HepG2 (cell line): ENCODE measurements around the gene MBD2. TPM values are rescaled to one million over a fixed set of nuclear protein-coding genes. Genes with fewer than 3 reads are reported as not detected.
A peak's percentile ranks its signal among the peaks of the same experiment; 100 is the strongest.

Experiments
- MBD4 ChIP-seq: IDR thresholded peaks from 2 replicates; pipeline ENCODE4 v1.6.1; 2012; ENCODE audit warnings: low read length, inconsistent platforms, borderline replicate concordance
- MEIS2 ChIP-seq: sonication (generic); formaldehyde crosslinking; IDR thresholded peaks from 2 replicates; pipeline ENCODE4 v1.9.0; 2021; ENCODE audit warnings: mild to moderate bottlenecking, missing genetic modification reagents
- MLLT10 ChIP-seq: sonication (generic); formaldehyde crosslinking; IDR thresholded peaks from 2 replicates; pipeline ENCODE4 v1.4.0; 2020; ENCODE audit warnings: missing genetic modification reagents
- NR2F6 ChIP-seq, 2 experiments: IDR thresholded peaks; 2 replicates each; pipeline ENCODE4 v1.6.1; 2016; ENCODE audit warnings: antibody characterized with exemption in 1 of 2, mild to moderate bottlenecking in 1 of 2
- RARA ChIP-seq: IDR thresholded peaks from 2 replicates; pipeline ENCODE4 v1.6.1; 2016; ENCODE audit warnings: missing genetic modification reagents, missing compliant biosample characterization
- SALL1 ChIP-seq: sonication (generic); formaldehyde crosslinking; IDR thresholded peaks from 2 replicates; pipeline ENCODE4 v1.8.0; 2022; ENCODE audit warnings: mild to moderate bottlenecking, missing genetic modification reagents
- SAP130 ChIP-seq: IDR thresholded peaks from 2 replicates; pipeline ENCODE4 v1.6.1; 2016; ENCODE audit warnings: low read depth
- TBL1XR1 ChIP-seq: fragments of 150-350 bp; IDR thresholded peaks from 2 replicates; pipeline ENCODE4 v1.6.1; 2014; ENCODE audit warnings: borderline replicate concordance, low read length; ENCODE audit not compliant: partially characterized antibody
- polyA plus RNA-seq, 8 experiments: library from polyadenylated mRNA; depleted of rRNA in 3 of 8; stranded (reverse) in 7 of 8; unstranded in 1 of 8; fragments of >200 nt; fragmentation: Illumina TruSeq in 4 of 8; extraction: Trizol in 4 of 8; gene quantifications; 2 replicates each; pipeline versions ENCODE4 v1.2.1 to v1.2.3, GENCODE V29; 2011 to 2016; ENCODE audit warnings: low read depth in 4 of 8, missing spikeins in 1 of 8, mixed read lengths in 1 of 8; ENCODE audit not compliant: insufficient read depth in 1 of 8
- total RNA-seq, 5 experiments: library from RNA; depleted of rRNA; stranded (reverse); fragments of >200 nt; fragmentation: Illumina TruSeq; extraction: Trizol; gene quantifications; 2 replicates each; pipeline ENCODE4 v1.2.3, GENCODE V29; 2016; ENCODE audit warnings: low read depth in 1 of 5
- TF ChIP-seq, protein P1 (sequence below), 2 experiments: fragments of 450-650 bp in 1 of 2; sonication (generic) in 1 of 2; formaldehyde crosslinking in 1 of 2; IDR thresholded peaks; 2 replicates each; pipeline versions ENCODE4 v1.6.1 to v1.8.0; 2016 to 2022; ENCODE audit warnings: antibody characterized with exemption in 1 of 2, mild to moderate bottlenecking in 1 of 2, missing genetic modification reagents in 1 of 2
- TF ChIP-seq, protein P2 (sequence below): sonication (generic); formaldehyde crosslinking; IDR thresholded peaks from 2 replicates; pipeline ENCODE4 v1.5.1; 2020; ENCODE audit warnings: mild to moderate bottlenecking, missing genetic modification reagents, moderate library complexity
- TF ChIP-seq, protein P3 (sequence below): sonication (generic); formaldehyde crosslinking; IDR thresholded peaks from 2 replicates; pipeline ENCODE4 v1.4.0; 2020; ENCODE audit warnings: mild to moderate bottlenecking, missing genetic modification reagents
- TF ChIP-seq, protein P4 (sequence below): sonication (generic); formaldehyde crosslinking; IDR thresholded peaks from 2 replicates; pipeline ENCODE4 v1.4.0; 2020; ENCODE audit warnings: mild to moderate bottlenecking, low read depth, missing genetic modification reagents
- TF ChIP-seq, protein P5 (sequence below): sonication (generic); formaldehyde crosslinking; IDR thresholded peaks from 2 replicates; pipeline ENCODE4 v1.4.0; 2020; ENCODE audit warnings: missing genetic modification reagents

MBD2 gene
- total and polyA plus RNA-seq, 2 of the 13 experiments (the other 11 are each of a cell fraction or from before 2014, with no cell fraction given), result 19.1 to 38.5 TPM

DNA sequence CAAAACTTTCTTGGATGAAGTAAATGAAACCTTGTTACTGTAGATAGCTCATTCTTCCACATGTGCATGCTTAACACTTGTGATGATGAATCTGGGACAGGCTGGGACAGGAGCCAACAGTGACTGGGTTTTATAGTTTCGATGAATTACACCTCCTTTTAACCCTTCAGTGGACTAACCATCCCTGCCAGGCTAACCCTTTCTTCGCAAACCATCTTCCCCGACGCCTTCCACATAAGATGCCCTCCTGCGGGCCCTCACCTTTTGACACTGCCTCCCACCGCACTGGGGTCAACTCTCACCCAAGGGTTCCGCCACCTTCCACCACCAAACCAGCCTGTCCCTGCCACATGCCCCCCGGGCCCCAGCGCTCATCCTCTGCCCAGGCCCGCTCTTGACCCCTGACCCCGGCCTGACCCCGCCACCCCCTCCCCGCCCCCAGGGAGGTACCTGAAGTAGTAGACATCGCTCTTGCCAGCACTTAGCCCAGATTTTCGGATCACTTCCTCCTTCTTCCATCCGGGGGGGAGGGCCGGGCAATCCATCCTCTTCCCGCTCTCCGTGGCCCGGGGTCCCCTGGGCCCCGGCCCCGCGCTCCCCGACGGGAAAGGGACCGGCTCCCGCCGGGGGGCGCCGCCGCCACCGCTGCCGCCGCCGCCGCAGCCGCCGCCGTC lies 764 bp downstream of the MBD2 start (continued):
- TF ChIP-seq, protein P1, sequence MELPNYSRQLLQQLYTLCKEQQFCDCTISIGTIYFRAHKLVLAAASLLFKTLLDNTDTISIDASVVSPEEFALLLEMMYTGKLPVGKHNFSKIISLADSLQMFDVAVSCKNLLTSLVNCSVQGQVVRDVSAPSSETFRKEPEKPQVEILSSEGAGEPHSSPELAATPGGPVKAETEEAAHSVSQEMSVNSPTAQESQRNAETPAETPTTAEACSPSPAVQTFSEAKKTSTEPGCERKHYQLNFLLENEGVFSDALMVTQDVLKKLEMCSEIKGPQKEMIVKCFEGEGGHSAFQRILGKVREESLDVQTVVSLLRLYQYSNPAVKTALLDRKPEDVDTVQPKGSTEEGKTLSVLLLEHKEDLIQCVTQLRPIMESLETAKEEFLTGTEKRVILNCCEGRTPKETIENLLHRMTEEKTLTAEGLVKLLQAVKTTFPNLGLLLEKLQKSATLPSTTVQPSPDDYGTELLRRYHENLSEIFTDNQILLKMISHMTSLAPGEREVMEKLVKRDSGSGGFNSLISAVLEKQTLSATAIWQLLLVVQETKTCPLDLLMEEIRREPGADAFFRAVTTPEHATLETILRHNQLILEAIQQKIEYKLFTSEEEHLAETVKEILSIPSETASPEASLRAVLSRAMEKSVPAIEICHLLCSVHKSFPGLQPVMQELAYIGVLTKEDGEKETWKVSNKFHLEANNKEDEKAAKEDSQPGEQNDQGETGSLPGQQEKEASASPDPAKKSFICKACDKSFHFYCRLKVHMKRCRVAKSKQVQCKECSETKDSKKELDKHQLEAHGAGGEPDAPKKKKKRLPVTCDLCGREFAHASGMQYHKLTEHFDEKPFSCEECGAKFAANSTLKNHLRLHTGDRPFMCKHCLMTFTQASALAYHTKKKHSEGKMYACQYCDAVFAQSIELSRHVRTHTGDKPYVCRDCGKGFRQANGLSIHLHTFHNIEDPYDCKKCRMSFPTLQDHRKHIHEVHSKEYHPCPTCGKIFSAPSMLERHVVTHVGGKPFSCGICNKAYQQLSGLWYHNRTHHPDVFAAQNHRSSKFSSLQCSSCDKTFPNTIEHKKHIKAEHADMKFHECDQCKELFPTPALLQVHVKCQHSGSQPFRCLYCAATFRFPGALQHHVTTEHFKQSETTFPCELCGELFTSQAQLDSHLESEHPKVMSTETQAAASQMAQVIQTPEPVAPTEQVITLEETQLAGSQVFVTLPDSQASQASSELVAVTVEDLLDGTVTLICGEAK (IDR thresholded peaks at IDR 0.05), result no peak
- TF ChIP-seq, protein P1 (CRISPR knock-in tag; IDR thresholded peaks at IDR 0.05), result no peak
- TF ChIP-seq TBL1XR1, result no peak
- no peak for TF ChIP-seq MLLT10 (CRISPR knock-in tag)
- no peak for TF ChIP-seq MEIS2 (CRISPR knock-in tag)
- TF ChIP-seq RARA (CRISPR knock-in tag), result peak; percentile 61
- TF ChIP-seq, protein P2, sequence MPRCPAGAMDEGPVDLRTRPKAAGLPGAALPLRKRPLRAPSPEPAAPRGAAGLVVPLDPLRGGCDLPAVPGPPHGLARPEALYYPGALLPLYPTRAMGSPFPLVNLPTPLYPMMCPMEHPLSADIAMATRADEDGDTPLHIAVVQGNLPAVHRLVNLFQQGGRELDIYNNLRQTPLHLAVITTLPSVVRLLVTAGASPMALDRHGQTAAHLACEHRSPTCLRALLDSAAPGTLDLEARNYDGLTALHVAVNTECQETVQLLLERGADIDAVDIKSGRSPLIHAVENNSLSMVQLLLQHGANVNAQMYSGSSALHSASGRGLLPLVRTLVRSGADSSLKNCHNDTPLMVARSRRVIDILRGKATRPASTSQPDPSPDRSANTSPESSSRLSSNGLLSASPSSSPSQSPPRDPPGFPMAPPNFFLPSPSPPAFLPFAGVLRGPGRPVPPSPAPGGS, result no peak
- 0 out of 2 replicates have a peak, but pooled peaks have one; percentile 6 for TF ChIP-seq SAP130 (CRISPR knock-in tag)
- no peak for TF ChIP-seq MBD4
- TF ChIP-seq NR2F6 (IDR thresholded peaks at IDR 0.05), result peak; percentile 47; the same call in 1 of the 2 replicates
- peak; percentile 59; the same call in 1 of the 2 replicates for TF ChIP-seq NR2F6 (CRISPR knock-in tag; IDR thresholded peaks at IDR 0.05)
- TF ChIP-seq, protein P3, sequence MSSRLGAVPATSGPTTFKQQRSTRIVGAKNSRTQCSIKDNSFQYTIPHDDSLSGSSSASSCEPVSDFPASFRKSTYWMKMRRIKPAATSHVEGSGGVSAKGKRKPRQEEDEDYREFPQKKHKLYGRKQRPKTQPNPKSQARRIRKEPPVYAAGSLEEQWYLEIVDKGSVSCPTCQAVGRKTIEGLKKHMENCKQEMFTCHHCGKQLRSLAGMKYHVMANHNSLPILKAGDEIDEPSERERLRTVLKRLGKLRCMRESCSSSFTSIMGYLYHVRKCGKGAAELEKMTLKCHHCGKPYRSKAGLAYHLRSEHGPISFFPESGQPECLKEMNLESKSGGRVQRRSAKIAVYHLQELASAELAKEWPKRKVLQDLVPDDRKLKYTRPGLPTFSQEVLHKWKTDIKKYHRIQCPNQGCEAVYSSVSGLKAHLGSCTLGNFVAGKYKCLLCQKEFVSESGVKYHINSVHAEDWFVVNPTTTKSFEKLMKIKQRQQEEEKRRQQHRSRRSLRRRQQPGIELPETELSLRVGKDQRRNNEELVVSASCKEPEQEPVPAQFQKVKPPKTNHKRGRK (CRISPR knock-in tag), result no peak
- TF ChIP-seq SALL1 (CRISPR knock-in tag), result no peak
- TF ChIP-seq, protein P4, sequence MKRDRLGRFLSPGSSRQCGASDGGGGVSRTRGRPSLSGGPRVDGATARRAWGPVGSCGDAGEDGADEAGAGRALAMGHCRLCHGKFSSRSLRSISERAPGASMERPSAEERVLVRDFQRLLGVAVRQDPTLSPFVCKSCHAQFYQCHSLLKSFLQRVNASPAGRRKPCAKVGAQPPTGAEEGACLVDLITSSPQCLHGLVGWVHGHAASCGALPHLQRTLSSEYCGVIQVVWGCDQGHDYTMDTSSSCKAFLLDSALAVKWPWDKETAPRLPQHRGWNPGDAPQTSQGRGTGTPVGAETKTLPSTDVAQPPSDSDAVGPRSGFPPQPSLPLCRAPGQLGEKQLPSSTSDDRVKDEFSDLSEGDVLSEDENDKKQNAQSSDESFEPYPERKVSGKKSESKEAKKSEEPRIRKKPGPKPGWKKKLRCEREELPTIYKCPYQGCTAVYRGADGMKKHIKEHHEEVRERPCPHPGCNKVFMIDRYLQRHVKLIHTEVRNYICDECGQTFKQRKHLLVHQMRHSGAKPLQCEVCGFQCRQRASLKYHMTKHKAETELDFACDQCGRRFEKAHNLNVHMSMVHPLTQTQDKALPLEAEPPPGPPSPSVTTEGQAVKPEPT (CRISPR knock-in tag), result no peak
- TF ChIP-seq, protein P5, sequence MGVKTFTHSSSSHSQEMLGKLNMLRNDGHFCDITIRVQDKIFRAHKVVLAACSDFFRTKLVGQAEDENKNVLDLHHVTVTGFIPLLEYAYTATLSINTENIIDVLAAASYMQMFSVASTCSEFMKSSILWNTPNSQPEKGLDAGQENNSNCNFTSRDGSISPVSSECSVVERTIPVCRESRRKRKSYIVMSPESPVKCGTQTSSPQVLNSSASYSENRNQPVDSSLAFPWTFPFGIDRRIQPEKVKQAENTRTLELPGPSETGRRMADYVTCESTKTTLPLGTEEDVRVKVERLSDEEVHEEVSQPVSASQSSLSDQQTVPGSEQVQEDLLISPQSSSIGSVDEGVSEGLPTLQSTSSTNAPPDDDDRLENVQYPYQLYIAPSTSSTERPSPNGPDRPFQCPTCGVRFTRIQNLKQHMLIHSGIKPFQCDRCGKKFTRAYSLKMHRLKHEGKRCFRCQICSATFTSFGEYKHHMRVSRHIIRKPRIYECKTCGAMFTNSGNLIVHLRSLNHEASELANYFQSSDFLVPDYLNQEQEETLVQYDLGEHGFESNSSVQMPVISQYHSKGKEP (CRISPR knock-in tag), result no peak
